Natural killer cell (primary cell): Measurements from ENCODE around the gene ADGRB2. TPM values are rescaled to one million over a fixed set of nuclear protein-coding genes. Genes with fewer than 3 reads are reported as not detected.
A peak's percentile ranks its signal among the peaks of the same experiment; 100 is the strongest.

ENCODE experiments used
- ATAC-seq, 3 donors: fragments of 150-1000 bp in 2 of 3; fragments of 200-7000 bp in 1 of 3; cut with Tn5 transposase; 1 replicate in 1 of 3; 2 replicates in 2 of 3; pipeline ENCODE4 v1.10.0; 2021; ENCODE audit warnings: mild to moderate bottlenecking in 2 of 3, moderate library complexity in 2 of 3
- DNase-seq, 2 donors: peaks; one replicate each; pipeline versions ENCODE4 v3.0.0 to v3.0.0-alpha.2; 2013 to 2021; ENCODE audit warnings: mixed read lengths in 1 of 2
- H3K27ac ChIP-seq: one replicate; pipeline ENCODE4 v1.5.1; 2013; ENCODE audit warnings: mild to moderate bottlenecking, low read length
- H3K27me3 ChIP-seq: one replicate; pipeline ENCODE4 v1.6.1; 2013; ENCODE audit warnings: low read length; ENCODE audit not compliant: control insufficient read depth, insufficient read depth
- H3K36me3 ChIP-seq: one replicate; pipeline ENCODE4 v1.6.1; 2013; ENCODE audit warnings: low read length; ENCODE audit not compliant: control insufficient read depth, insufficient read depth
- H3K4me1 ChIP-seq: one replicate; pipeline ENCODE4 v1.6.1; 2013; ENCODE audit warnings: low read length; ENCODE audit not compliant: control insufficient read depth, insufficient read depth
- H3K4me3 ChIP-seq: one replicate; pipeline ENCODE4 v1.5.1; 2013; ENCODE audit warnings: low read length
- H3K9me3 ChIP-seq: one replicate; pipeline ENCODE4 v1.6.1; 2013; ENCODE audit warnings: low read length; ENCODE audit not compliant: control insufficient read depth, insufficient read depth
- H3K27ac Mint-ChIP-seq, 2 donors: one replicate each; pipeline ENCODE4 v1.8.0; 2022; ENCODE audit warnings: mild to moderate bottlenecking in 2 of 2, mixed read lengths in 2 of 2, moderate library complexity in 1 of 2
- H3K27me3 Mint-ChIP-seq, 2 donors: one replicate each; pipeline ENCODE4 v1.8.0; 2022; ENCODE audit warnings: low read depth in 2 of 2, mixed read lengths in 2 of 2
- H3K36me3 Mint-ChIP-seq: one replicate; pipeline ENCODE4 v1.8.0; 2022; ENCODE audit warnings: mixed read lengths
- H3K4me1 Mint-ChIP-seq, 2 donors: one replicate each; pipeline ENCODE4 v1.8.0; 2022; ENCODE audit warnings: mixed read lengths in 2 of 2
- H3K4me3 Mint-ChIP-seq: one replicate; pipeline ENCODE4 v1.8.0; 2022; ENCODE audit warnings: mild to moderate bottlenecking, moderate library complexity, mixed read lengths
- H3K9me3 Mint-ChIP-seq, 2 donors: one replicate each; pipeline ENCODE4 v1.8.0; 2022; ENCODE audit warnings: mixed read lengths in 2 of 2
- WGBS: methylation state at CpG from one replicate; pipeline ENCODE4 v1.1.7; 2013; ENCODE audit warnings: missing lambda C conversion rate; ENCODE audit not compliant: insufficient coverage; 5-methylcytosine and 5-hydroxymethylcytosine counted together
- intact Hi-C: fragments of 100-400 bp; cut with micrococcal nuclease; formaldehyde crosslinking; loops from one replicate; pipeline ENCODE4 v1.14.2; 2022
- total RNA-seq, 4 donors: library from RNA; stranded (reverse); fragments of 120-200 nt in 1 of 4; gene quantifications; one replicate each; pipeline versions ENCODE4 v1.2.3 to v1.2.4, GENCODE V29; 2013 to 2022
- TF ChIP-seq, protein P1 (sequence below): fragments of 200-600 bp; IDR thresholded peaks from one replicate; pipeline ENCODE4 v1.8.0; 2022; ENCODE audit warnings: antibody characterized with exemption

Gene ADGRB2
- total RNA-seq, 3 donors from 2014 or later (not counting 1 experiment from before 2014, with no cell fraction given) = 7.6 to 19.9 (median 12.8) TPM

DNA sequence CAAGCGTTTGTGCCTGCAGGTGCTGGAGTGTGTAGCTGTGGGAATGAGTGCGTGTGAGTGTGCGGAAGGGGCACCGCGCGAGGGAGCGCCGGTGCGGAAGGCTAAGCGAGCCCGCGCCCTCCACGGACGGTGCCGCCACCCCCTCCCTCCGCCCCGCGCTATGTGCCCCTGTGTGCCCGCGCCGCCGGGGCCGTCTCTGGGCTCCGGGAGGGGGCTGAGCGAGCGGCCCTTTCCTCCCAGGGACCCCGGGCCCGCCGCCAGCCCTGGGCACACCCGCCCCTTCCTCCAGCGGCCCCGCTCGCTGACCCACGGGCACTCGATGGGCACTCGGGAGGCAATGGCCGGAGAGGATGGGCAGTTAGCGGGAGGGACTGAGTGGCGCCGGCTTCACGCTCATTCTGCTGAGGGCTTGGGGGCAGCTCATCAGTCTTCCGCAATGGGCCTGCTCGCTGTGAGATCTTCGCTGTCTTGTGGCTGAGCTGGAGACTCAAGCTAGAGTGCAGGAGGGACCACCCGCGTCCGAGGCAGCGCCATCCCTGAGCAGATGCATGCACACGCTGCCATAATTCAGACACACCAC, 8.6 kb upstream of the ADGRB2 start:
- peaks cover 31 to 43% of the 10 kb centered on the region in 2 donors for H3K27me3 Mint-ChIP-seq
- H3K9me3 ChIP-seq = no peaks in the 10 kb centered on the region
- no peaks in the 10 kb centered on the region for H3K9me3 Mint-ChIP-seq
- peak overlapping the region; percentile 21 for H3K4me3 ChIP-seq
- H3K27ac Mint-ChIP-seq = peak overlapping the region in 1 of 2 donors; percentile 77
- no peaks in the 10 kb centered on the region for H3K36me3 Mint-ChIP-seq
- TF ChIP-seq, protein P1, sequence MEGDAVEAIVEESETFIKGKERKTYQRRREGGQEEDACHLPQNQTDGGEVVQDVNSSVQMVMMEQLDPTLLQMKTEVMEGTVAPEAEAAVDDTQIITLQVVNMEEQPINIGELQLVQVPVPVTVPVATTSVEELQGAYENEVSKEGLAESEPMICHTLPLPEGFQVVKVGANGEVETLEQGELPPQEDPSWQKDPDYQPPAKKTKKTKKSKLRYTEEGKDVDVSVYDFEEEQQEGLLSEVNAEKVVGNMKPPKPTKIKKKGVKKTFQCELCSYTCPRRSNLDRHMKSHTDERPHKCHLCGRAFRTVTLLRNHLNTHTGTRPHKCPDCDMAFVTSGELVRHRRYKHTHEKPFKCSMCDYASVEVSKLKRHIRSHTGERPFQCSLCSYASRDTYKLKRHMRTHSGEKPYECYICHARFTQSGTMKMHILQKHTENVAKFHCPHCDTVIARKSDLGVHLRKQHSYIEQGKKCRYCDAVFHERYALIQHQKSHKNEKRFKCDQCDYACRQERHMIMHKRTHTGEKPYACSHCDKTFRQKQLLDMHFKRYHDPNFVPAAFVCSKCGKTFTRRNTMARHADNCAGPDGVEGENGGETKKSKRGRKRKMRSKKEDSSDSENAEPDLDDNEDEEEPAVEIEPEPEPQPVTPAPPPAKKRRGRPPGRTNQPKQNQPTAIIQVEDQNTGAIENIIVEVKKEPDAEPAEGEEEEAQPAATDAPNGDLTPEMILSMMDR = no peak
- intact Hi-C loops = no loop called here
- WGBS = 13% methylated on average over 49 of the region's 49 CpGs
- peak in 2 of 3 donors; percentile 40 to 64 for ATAC-seq
- H3K4me3 Mint-ChIP-seq = peak overlapping the region; percentile 93
- peaks cover 21% of the 10 kb centered on the region for H3K4me1 ChIP-seq
- DNase-seq = no peak
- peaks cover 9 to 25% of the 10 kb centered on the region in 2 donors for H3K4me1 Mint-ChIP-seq
- peaks cover 29% of the 10 kb centered on the region for H3K27me3 ChIP-seq
- H3K36me3 ChIP-seq = no peaks in the 10 kb centered on the region
- H3K27ac ChIP-seq = no peak overlapping the region

DNA sequence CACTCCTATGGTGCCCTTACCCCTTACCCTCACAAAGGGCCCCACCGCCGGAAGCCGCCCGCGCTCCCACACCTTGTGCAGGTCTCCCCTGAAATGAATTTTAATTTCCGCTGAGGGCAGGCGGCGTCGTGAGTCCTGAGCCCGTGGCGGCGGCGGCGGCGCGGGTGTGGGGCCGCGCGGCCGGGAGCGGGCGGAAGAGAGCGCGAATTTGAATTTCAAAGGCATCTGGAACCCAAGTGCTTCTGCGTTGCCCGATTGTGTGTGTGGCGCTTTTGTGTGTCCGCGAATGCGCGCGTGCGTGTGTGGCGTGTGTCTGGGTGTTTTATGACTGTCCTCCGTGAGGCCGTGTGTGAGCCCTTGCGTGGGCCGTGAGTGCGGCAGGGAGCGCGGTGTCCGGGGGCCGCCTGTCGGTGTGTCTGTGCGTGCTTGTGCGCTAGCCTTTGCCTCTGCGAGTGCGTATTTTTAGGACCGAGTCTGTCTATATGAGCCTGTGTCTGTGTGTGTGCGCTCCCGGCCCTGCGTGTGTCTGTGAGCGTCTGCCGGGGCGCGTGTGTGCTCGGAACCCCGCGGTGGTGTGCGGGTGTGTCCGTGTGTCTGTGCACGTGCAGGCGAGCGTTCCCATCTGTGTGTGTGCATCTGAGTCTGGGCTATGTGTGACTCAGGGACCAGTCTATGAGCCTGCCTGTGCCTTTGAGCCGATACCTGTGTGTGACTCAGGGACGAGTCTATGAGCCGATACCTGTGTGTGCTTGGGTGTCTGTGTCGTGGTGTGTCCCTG, 7.9 kb upstream of the ADGRB2 start:
- peak overlapping the region in 1 of 2 donors; percentile 77 for H3K27ac Mint-ChIP-seq
- Histone ChIP-seq H3K4me1 (peaks cover 21% of the 10 kb centered on the region), H3K36me3 (no peaks in the 10 kb centered on the region), H3K9me3 (no peaks in the 10 kb centered on the region), H3K27ac (no peak overlapping the region), H3K4me3 (peak overlapping the region; percentile 21), H3K27me3 (peaks cover 29% of the 10 kb centered on the region)
- TF ChIP-seq, protein P1 = no peak
- DNase-seq = peak in 1 of 2 donors; percentile 60
- H3K9me3 Mint-ChIP-seq = no peaks in the 10 kb centered on the region
- H3K36me3 Mint-ChIP-seq = no peaks in the 10 kb centered on the region
- H3K4me3 Mint-ChIP-seq = peak overlapping the region; percentile 93
- H3K27me3 Mint-ChIP-seq = peaks cover 31 to 37% of the 10 kb centered on the region in 2 donors
- 2% methylated on average over 68 of the region's 68 CpGs for WGBS
- ATAC-seq = peak; percentile 42 to 72 (median 69)
- H3K4me1 Mint-ChIP-seq = peaks cover 9 to 25% of the 10 kb centered on the region in 2 donors
- intact Hi-C loops = no loop called here

DNA sequence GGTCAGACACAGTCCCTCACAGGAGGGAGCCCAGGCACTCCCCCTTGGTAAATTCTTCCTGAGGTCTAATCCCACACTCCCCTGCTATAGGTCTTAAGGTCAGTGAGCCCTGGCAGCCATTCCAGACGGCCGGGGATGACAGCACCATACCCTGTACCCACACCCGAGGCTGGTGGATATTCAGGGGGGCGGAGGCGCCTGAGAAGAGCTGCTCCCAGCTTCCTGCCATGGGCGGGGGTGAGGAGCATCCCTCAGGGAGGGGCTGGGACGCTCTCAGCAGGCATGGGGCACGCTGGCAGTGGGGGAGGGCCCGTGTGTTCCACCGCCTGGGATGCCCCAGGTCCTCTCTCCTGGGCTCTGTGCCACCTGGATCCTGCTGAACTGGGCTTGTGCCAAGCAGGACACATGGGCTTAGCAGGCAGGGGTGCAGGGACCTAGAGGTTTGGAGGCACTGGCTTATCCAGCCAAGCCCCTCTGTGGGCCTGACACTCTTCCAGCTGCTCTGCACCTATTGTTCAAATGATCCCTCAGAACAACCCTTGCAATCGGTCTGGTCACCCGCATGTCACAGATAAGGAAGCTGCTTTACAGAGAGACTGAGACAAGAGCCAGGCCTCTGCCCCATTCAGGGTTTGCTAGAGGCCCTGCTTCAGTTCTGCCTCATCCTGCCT, 5.7 kb upstream of the ADGRB2 start:
- H3K4me3 ChIP-seq = no peak overlapping the region
- intact Hi-C loops = no loop called here
- no peaks in the 10 kb centered on the region for H3K36me3 ChIP-seq
- no peaks in the 10 kb centered on the region for H3K9me3 ChIP-seq
- Mint-ChIP-seq H3K4me1 (peaks cover 9 to 25% of the 10 kb centered on the region in 2 donors), H3K9me3 (no peaks in the 10 kb centered on the region), H3K27ac (no peak overlapping the region), H3K36me3 (no peaks in the 10 kb centered on the region), H3K4me3 (no peak overlapping the region), H3K27me3 (peaks cover 25 to 27% of the 10 kb centered on the region in 2 donors)
- DNase-seq (no peak), ATAC-seq (no peak)
- H3K4me1 ChIP-seq = peaks cover 25% of the 10 kb centered on the region
- H3K27ac ChIP-seq = no peak overlapping the region
- peaks cover 18% of the 10 kb centered on the region for H3K27me3 ChIP-seq
- 89% methylated on average over 12 of the region's 12 CpGs for WGBS
- TF ChIP-seq, protein P1 = no peak
